Astrocyte of the spinal cord (primary cell): ENCODE measurements around the gene TNFSF12.

Experiments used
- DNase-seq: peaks from one replicate; pipeline ENCODE4 v3.0.0; 2011; ENCODE audit warnings: low read depth, low spot score
- H3K4me3 ChIP-seq: 2 replicates; pipeline ENCODE4 v1.5.1; 2011; ENCODE audit warnings: low read depth, mild to moderate bottlenecking, low read length, moderate library complexity
- CTCF ChIP-seq: IDR thresholded peaks from 2 replicates; pipeline ENCODE4 v1.5.1; 2012; ENCODE audit warnings: low read depth, mild to moderate bottlenecking, low read length, inconsistent platforms
- in situ Hi-C: cut with HindIII; loops from 2 replicates; pipeline ENCODE4 v1.10.0; 2017; ENCODE audit warnings: low sequenced_read_pairs

Gene TNFSF12

GRCh38 chr17:7513850-7514419 is 34.9 kb upstream of the TNFSF12 start:
- DNase-seq: no peak
- in situ Hi-C loops: no loop called here
- no peak overlapping the region for H3K4me3 ChIP-seq
- TF ChIP-seq CTCF: no peak

GRCh38 chr17:7515911-7516610 is 32.8 kb upstream of the TNFSF12 start:
- in situ Hi-C loops: no loop called here
- H3K4me3 ChIP-seq: no peak overlapping the region
- no peak for TF ChIP-seq CTCF

GRCh38 chr17:7523033-7523432 is 25.8 kb upstream of the TNFSF12 start:
- peak; percentile 8 for DNase-seq
- in situ Hi-C loops: no loop called here
- no peak overlapping the region for H3K4me3 ChIP-seq
- TF ChIP-seq CTCF: peak; percentile 50

More at GRCh38 chr17:7515911-7516610, 32.8 kb upstream of the TNFSF12 start:
- no peak for DNase-seq

GRCh38 chr17:7528842-7529241 is 20.0 kb upstream of the TNFSF12 start:
- in situ Hi-C loops: no loop called here
- H3K4me3 ChIP-seq: no peak overlapping the region
- no peak for DNase-seq
- no peak for TF ChIP-seq CTCF

- in situ Hi-C loops: no loop called here
Measured at GRCh38 chr17:7530023-7530900, 18.6 kb upstream of the TNFSF12 start.

More at GRCh38 chr17:7530023-7530900, 18.6 kb upstream of the TNFSF12 start:
- DNase-seq: no peak
- TF ChIP-seq CTCF: no peak
- H3K4me3 ChIP-seq: no peak overlapping the region
